GM19467 (cell line): ENCODE data around the gene TFAP2E.

Experiments used
- ATAC-seq: cut with Tn5 transposase; IDR thresholded peaks from one replicate; pipeline ENCODE4 v1.9.1; 2021; ENCODE audit warnings: mild to moderate bottlenecking, moderate library complexity; ENCODE audit not compliant: unreplicated experiment

The TFAP2E gene

GRCh38 chr1:35592991-35593769 is 20.1 kb downstream of the TFAP2E start:
- no peak for ATAC-seq

GRCh38 chr1:35594005-35594760 is 21.1 kb downstream of the TFAP2E start:
- no peak for ATAC-seq

DNA sequence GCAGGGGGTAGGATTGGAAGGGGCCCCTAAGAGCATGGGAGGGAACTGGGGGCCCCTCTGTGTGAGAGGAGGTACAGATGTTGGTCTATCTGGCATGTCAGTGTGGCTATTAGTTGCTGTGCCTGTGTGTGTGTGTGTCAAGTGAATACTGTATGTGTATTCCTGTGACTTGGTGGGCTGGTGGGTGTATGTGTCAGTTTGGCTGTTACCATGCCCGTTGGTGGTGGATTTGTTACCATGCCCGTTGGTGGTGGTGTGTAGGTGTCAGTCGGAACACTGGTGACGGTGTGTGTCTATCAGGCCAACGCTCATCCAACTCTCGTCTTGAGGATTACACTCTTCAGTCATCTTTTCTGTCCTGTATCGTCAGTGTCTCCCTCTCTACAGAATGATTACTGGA is 22.6 kb downstream of the TFAP2E start:
- no peak for ATAC-seq

GRCh38 chr1:35597870-35598269 is 24.8 kb downstream of the TFAP2E start:
- no peak for ATAC-seq

GRCh38 chr1:35598895-35599294 is 25.8 kb downstream of the TFAP2E start:
- no peak for ATAC-seq

GRCh38 chr1:35599411-35599810 is 26.3 kb downstream of the TFAP2E start:
- ATAC-seq = no peak

DNA sequence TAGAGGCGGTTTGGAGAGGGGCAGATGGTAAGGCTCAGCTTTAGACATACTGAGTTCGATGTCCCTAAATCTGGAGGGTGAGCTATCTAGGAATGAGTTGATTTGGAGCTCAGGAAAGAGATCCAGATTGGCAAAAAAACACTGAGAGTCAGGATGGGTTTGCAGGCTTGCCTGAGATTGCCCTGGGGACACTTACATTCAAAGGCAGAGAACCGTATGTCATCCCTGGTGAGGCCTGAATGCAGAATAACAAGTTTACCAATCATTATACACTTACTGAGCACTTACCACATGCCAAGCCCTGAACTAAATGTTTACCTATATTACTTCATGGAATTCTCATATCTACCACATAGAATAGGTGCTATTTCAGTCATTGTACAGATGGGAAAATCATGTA is 27.5 kb downstream of the TFAP2E start:
- ATAC-seq = no peak

GRCh38 chr1:35603468-35603867 is 30.4 kb downstream of the TFAP2E start:
- ATAC-seq = no peak

DNA sequence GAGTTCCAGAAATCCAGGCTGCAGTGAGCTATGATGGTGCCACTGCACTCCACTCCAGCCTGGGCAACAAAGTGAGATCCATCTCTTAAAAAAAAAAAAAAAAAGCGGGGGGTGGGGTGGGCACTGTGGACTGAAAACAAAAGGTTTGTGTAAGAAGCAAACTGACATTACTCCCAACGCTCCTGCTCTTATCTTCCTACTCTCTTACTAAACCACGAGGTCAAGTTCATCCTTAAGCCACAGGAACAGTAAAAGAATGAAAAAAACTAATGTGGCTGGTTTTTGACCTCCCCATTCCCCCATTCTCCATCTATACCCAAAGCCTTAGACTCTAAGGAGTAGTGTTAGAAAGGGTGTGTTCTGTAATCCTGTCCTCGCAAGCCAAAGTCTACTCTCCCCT is 30.8 kb downstream of the TFAP2E start:
- ATAC-seq = no peak

- ATAC-seq = no peak
Measured at GRCh38 chr1:35605071-35605866, 32.2 kb downstream of the TFAP2E start.

DNA sequence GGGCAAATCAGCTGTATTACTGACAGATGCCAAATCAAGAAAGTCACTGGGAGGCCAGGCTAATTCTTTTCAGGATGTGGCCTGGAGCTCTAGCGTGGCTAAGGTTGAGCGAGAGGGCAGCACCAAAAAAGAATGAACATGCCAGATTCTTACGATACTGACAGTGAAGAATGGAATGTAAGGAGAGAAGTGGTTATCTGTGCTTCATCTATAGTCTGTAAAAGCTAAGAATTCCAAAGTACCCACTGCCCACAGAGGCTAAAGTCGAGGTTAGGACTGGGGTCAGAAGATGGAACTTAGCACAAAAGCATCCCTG is 32.7 kb downstream of the TFAP2E start:
- ATAC-seq = no peak

DNA sequence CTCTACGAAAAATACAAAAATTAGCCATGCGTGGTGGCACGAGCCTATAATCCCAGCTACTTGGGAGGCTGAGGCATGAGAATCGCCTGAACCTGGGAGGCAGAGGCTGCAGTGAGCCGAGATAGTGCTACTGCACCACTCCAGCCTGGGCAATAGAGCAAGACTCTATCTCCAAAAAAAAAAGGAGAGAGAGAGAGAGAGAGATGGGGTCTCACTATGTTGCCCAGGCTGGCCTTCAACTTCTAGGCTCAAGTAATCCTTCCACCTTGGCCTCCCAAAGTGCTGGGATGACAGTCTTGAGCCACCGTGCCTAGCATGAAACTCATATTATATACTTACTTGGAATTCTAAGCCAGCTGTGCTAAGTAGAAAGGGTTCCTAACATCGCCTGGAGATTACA is 38.5 kb downstream of the TFAP2E start:
- no peak for ATAC-seq

- ATAC-seq = no peak
Measured at GRCh38 chr1:35615440-35615839, 42.3 kb downstream of the TFAP2E start.

DNA sequence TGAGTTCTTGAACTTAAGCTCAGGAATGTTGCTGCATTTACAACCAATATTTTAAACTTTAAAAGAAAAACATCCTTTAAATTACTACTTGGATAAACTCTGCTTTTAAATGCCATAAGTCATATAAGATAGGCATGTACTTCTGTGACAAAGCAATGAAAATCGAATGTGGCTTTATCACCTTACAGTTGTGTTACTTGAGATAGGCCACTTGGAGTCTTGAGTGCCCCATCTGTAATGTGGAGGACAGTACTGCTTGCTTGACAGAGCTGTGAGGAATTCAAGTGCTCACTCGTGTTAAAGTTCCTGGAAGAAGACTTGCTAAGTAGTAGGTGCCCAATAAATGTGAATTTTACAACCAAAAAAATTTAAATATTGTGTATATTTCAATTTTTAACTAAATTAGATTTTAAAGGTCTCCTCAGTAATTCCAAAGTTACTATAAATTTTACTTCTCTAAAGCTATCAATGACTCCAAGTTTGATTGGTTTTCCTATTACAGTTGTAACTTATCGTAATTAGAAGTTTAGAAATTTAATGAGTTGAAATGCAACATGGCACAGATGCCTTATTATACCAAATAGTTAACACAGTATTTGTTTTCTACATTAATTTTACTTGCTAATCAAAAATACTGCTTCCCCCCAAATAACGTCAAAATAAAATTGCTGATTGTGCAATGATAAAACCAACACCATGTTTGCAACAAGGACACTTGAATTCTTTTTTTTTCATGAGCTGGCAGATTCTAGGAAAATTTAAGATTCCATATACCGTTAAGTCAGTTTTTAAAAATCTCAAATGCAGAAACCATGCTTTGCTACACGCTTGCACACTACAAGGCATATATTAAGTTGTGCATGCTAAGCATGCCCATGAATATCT is 46.4 kb downstream of the TFAP2E start:
- no peak for ATAC-seq

DNA sequence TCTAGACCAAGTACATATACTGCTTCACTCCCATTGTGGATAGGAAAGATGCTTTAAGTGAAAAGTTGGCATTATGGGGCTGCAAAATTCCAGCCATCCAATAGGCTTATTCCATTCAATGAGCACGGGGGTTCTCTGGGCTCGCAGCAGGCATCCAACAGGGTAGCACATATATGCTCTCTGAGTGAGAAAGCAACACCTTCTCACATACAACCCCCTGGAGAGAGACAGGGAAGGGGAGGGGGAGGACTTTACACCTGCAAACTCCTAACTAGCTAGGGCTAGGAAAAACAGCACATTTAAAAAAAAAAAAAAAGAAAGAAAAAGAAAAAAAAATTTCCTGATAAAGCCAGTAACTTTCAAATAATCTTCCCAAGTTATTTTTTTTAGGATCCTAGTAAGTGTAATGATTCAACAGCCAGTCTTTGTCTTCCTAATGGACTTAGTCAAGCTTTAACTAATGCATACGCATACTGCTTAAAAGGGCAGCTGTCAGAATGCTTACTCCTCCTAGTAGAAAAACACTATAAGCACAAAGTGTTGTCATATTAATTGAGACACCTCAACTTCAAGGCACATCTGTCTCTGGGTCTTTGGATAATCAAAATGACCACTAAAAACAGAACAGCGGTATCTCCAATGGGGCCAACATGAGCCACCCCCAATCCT is 49.5 kb downstream of the TFAP2E start:
- ATAC-seq = no peak

GRCh38 chr1:35623832-35624231 is 50.7 kb downstream of the TFAP2E start:
- no peak for ATAC-seq

- ATAC-seq = no peak
Measured at GRCh38 chr1:35629051-35629450, 55.9 kb downstream of the TFAP2E start.

GRCh38 chr1:35631396-35631795 is 58.3 kb downstream of the TFAP2E start:
- ATAC-seq = no peak

DNA sequence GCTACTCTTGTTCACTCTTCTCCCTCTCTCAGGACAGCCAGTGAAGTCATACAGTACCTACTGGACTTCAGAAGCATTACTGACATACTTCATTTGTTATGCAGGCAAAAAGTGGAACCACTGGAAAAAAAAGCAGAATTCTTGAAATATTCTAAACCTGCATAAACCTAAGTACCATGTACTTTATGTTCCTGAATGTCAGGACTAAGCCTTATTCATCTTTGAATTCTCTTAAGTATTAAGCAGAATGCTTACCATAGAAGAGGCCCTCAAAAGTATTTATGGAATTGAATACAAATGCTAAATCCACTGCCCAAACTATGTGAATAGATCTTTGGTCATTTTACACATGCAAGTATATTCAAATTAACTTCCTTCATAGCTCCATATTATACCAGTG is 60.4 kb downstream of the TFAP2E start:
- ATAC-seq = no peak

GRCh38 chr1:35637401-35637809 is 64.3 kb downstream of the TFAP2E start:
- no peak for ATAC-seq
